ENCODE data around the gene SSTR4. TPM values are rescaled to one million over a fixed set of nuclear protein-coding genes. Genes with fewer than 3 reads are reported as not detected.
"Not testable (repeated sequence)": the region's sequence is repeated elsewhere in the genome, so short reads cannot be mapped to it uniquely, and the experiment has no call there.

Gene SSTR4, protein sequence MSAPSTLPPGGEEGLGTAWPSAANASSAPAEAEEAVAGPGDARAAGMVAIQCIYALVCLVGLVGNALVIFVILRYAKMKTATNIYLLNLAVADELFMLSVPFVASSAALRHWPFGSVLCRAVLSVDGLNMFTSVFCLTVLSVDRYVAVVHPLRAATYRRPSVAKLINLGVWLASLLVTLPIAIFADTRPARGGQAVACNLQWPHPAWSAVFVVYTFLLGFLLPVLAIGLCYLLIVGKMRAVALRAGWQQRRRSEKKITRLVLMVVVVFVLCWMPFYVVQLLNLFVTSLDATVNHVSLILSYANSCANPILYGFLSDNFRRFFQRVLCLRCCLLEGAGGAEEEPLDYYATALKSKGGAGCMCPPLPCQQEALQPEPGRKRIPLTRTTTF
- not detected for total RNA-seq

DNA sequence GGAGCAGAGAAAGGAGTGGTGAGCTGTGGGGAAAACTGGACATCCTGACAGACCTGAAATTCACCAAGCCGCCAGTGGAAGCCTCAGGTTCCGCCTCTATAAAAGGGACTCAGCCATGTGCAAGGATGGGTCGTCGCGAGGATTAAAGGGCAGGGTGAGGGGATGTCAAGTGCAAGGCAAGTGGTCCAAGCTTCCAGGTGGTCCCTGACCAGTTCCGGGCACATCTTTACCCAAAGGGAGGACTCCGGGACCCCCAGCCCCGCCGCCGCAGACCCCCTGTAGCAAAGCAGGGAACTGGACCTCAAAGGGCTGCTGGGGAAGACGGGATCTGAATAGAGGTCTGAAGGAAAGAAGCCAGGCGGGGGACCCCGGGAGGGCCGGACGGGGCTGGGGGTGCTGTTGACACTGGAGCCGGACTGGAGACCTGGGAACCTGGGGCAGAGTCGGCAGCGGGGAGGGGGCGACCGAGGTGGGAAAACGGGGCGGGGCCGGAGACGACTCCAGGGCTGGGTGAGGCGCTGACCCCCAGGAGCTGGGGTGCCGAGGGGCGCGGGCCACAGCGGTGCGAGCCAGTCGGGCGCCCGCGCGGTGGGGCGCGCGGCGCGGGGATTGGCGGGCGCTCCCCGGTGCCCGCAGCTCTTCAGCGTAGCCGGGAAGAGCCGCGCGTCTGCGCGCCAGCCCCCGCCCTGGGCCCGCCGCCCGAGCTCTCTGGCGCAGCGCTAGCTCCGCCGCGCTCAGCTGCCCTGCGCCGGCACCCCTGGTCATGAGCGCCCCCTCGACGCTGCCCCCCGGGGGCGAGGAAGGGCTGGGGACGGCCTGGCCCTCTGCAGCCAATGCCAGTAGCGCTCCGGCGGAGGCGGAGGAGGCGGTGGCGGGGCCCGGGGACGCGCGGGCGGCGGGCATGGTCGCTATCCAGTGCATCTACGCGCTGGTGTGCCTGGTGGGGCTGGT is at the start of gene SSTR4:
TSS of gene SSTR4 (plus strand) at position 592 of the 951 bp plus-strand sequence. CDS start at position 764, 172 bp downstream.
- Histone ChIP-seq H3K36me3 (no peaks in the 10 kb centered on the region), H3K4me3 (no peak within 1 kb of the TSS), H3K27me3 (peaks cover 4% of the 10 kb centered on the region), H3K9ac (ENCODE audit: low read depth in 2 of 2, low read length in 2 of 2) (no peak within 1 kb of the TSS), H3K9me3 (no peaks in the 10 kb centered on the region), H3K4me1 (no peaks in the 10 kb centered on the region), H3K27ac (no peak within 1 kb of the TSS)
- intact Hi-C loops (cut with DNase I): no loop called here
- TF ChIP-seq, protein P1, sequence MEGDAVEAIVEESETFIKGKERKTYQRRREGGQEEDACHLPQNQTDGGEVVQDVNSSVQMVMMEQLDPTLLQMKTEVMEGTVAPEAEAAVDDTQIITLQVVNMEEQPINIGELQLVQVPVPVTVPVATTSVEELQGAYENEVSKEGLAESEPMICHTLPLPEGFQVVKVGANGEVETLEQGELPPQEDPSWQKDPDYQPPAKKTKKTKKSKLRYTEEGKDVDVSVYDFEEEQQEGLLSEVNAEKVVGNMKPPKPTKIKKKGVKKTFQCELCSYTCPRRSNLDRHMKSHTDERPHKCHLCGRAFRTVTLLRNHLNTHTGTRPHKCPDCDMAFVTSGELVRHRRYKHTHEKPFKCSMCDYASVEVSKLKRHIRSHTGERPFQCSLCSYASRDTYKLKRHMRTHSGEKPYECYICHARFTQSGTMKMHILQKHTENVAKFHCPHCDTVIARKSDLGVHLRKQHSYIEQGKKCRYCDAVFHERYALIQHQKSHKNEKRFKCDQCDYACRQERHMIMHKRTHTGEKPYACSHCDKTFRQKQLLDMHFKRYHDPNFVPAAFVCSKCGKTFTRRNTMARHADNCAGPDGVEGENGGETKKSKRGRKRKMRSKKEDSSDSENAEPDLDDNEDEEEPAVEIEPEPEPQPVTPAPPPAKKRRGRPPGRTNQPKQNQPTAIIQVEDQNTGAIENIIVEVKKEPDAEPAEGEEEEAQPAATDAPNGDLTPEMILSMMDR (IDR thresholded peaks at IDR 0.05): no peak
- no peak for DNase-seq

DNA sequence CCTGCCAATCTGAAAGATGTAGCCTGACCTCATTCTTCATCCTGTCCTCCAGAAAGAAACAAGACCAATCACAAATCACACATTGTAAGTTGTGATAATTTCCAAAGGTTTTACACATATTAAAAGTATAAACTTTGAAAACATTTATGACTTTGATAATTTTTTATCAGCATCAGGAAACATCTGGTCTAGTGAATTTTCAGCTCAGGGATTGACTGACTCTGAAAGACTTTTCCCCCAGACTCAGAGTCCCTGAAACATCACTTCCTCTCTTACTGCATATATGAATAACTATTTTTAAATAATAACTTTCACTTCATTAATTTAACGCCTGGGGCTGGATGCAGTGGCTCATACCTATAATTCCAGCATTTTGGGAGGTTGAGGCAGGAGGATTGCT is 48.5 kb upstream of the SSTR4 start:
- no peak overlapping the region for H3K9ac ChIP-seq (ENCODE audit: low read depth in 2 of 2, low read length in 2 of 2)
- DNase-seq: no peak
- intact Hi-C loops (cut with DNase I): no loop called here
- H3K36me3 ChIP-seq: no peaks in the 10 kb centered on the region
- H3K4me3 ChIP-seq: no peak overlapping the region
- TF ChIP-seq, protein P1 (IDR thresholded peaks at IDR 0.05): no peak
- no peaks in the 10 kb centered on the region for H3K27me3 ChIP-seq
- no peaks in the 10 kb centered on the region for H3K9me3 ChIP-seq
- no peak overlapping the region for H3K27ac ChIP-seq
- H3K4me1 ChIP-seq: no peaks in the 10 kb centered on the region

DNA sequence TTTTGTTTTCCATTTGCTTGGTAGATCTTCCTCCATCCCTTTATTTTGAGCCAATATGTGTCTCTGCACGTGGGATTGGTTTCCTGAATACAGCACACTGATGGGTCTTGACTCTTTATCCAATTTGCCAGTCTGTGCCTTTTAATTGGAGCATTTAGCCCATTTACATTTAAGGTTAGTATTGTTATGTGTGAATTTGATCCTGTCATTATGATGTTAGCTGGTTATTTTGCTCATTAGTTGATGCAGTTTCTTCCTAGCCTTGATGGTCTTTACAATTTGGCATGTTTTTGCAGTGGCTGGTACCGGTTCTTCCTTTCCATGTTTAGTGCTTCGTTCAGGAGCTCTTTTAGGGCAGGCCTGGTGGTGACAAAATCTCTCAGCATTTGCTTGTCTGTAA is 43.7 kb upstream of the SSTR4 start:
- H3K4me3 ChIP-seq; DNase-seq; H3K27me3 ChIP-seq; H3K36me3 ChIP-seq; H3K9me3 ChIP-seq; H3K4me1 ChIP-seq; H3K9ac ChIP-seq (ENCODE audit: low read depth in 2 of 2, low read length in 2 of 2); intact Hi-C loops (cut with DNase I); H3K27ac ChIP-seq: not testable (repeated sequence)

DNA sequence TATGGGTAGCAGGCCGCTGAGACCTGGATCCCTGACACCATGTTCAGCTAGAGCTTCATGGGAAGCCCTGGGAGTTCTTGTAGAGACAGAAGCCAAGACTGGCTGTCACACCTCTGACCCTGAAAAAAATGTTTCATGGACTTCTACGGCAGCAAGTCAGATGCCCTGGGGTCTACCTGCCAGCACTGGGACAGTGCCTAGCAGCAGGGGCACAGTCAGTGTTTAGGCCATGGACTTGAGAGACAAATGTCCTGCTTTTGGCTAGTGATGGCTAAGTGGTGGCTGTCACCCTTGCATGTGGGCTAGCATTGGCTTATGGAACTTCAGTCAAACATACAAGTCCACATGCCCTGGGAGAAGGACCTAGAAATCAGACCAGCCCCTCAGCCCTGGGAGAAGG is 41.3 kb upstream of the SSTR4 start:
- intact Hi-C loops (cut with DNase I): no loop called here
- no peak for DNase-seq
- Histone ChIP-seq H3K27ac (no peak overlapping the region), H3K4me3 (no peak overlapping the region), H3K36me3 (no peaks in the 10 kb centered on the region), H3K4me1 (no peaks in the 10 kb centered on the region), H3K9me3 (no peaks in the 10 kb centered on the region), H3K27me3 (no peaks in the 10 kb centered on the region), H3K9ac (ENCODE audit: low read depth in 2 of 2, low read length in 2 of 2) (no peak overlapping the region)
- TF ChIP-seq, protein P1 (IDR thresholded peaks at IDR 0.05): no peak

DNA sequence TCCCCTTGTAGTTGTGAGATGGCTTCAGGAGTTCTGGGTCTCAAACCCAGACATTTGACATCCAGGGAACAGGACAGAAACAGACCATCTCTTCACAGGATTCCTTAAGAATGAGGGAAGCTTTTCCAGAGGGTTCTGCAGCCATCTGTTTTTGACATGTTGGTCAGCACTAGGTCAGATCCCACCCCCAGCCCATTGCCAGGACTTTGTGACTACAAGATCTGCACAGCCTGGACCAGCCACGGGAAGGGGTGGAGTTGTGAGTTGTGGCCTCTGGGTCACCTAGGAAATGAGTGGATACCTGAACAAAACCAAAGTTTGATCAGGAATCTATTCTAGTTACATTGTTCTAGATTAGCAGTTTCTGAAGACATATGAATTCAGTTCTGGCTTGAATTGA is 39.2 kb upstream of the SSTR4 start:
- Histone ChIP-seq H3K4me1 (no peaks in the 10 kb centered on the region), H3K9ac (ENCODE audit: low read depth in 2 of 2, low read length in 2 of 2) (no peak overlapping the region)
- TF ChIP-seq, protein P1 (IDR thresholded peaks at IDR 0.05): no peak

More for the DNA sequence above, 39.2 kb upstream of the SSTR4 start:
- Histone ChIP-seq H3K27me3 (no peaks in the 10 kb centered on the region), H3K4me3 (no peak overlapping the region), H3K36me3 (no peaks in the 10 kb centered on the region), H3K9me3 (no peaks in the 10 kb centered on the region), H3K27ac (no peak overlapping the region)
- intact Hi-C loops (cut with DNase I): no loop called here
- no peak for DNase-seq

Data from colonic mucosa (tissue), 4 donors.